H1 (cell line): ENCODE measurements around the gene DPF3. TPM values are rescaled to one million over a fixed set of nuclear protein-coding genes. Genes with fewer than 3 reads are reported as not detected.

Experiments
- CTCF ChIA-PET: fragments of 300-600 bp; sonication (Branson Sonifier 250); formaldehyde crosslinking; loops from one replicate; lab custom pipeline; 2021; ENCODE audit not compliant: partially characterized antibody; lab: Charles Lee
- POLR2A ChIA-PET: fragments of 300-600 bp; sonication (Branson Sonifier 250); formaldehyde crosslinking; loops from one replicate; lab custom pipeline; 2021; ENCODE audit warnings: inconsistent platforms; ENCODE audit not compliant: partially characterized antibody; lab: Charles Lee
- DNase-seq, 2 experiments: peaks; one replicate each; pipeline versions ENCODE4 v3.0.0 to v3.0.0-alpha.2; 2010 to 2022; ENCODE audit warnings: low spot score in 2 of 2, low read depth in 1 of 2, mixed read lengths in 1 of 2
- FAIRE-seq: peaks from 2 replicates; lab custom pipeline; 2011; peaks lifted over from hg19 to GRCh38; lab: Jason Lieb, UNC
- H2AFZ ChIP-seq: 2 replicates; pipeline ENCODE4 v1.8.1; 2012; ENCODE audit warnings: low read length, inconsistent platforms
- H2AK5ac ChIP-seq: 2 replicates; pipeline ENCODE4 v1.6.1; 2013; ENCODE audit warnings: low read depth, low read length
- H2BK120ac ChIP-seq: replicated peaks from 2 replicates; pipeline ENCODE3; 2013; ENCODE audit warnings: low read depth, low read length, inconsistent platforms
- H2BK12ac ChIP-seq: 2 replicates; pipeline ENCODE4 v1.6.1; 2013; ENCODE audit warnings: low read depth, low read length
- H2BK15ac ChIP-seq: 2 replicates; pipeline ENCODE4 v1.6.1; 2013; ENCODE audit warnings: low read length
- H2BK20ac ChIP-seq: 2 replicates; pipeline ENCODE4 v1.6.1; 2013; ENCODE audit warnings: low read length
- H2BK5ac ChIP-seq: 2 replicates; pipeline ENCODE4 v1.6.1; 2013; ENCODE audit warnings: low read depth, low read length
- H3K14ac ChIP-seq: 2 replicates; pipeline ENCODE4 v1.6.1; 2013; ENCODE audit warnings: inconsistent platforms; ENCODE audit not compliant: insufficient read length
- H3K18ac ChIP-seq: 2 replicates; pipeline ENCODE4 v1.6.1; 2013; ENCODE audit warnings: low read length; ENCODE audit errors: extremely low read depth
- H3K23ac ChIP-seq: 2 replicates; pipeline ENCODE4 v1.6.1; 2013; ENCODE audit warnings: inconsistent platforms; ENCODE audit not compliant: insufficient read length
- H3K23me2 ChIP-seq: 2 replicates; pipeline ENCODE4 v1.6.1; 2013; ENCODE audit warnings: low read depth, low read length
- H3K27ac ChIP-seq: 2 replicates; pipeline ENCODE4 v1.6.1; 2011; ENCODE audit warnings: low read depth, low read length, inconsistent platforms
- H3K27me3 ChIP-seq, 4 experiments: replicated peaks in 1 of 4; 1 replicate in 1 of 4; 2 replicates in 3 of 4; pipeline versions ENCODE4 v1.6.1 to v1.8.1; 2011 to 2013; ENCODE audit warnings: low read length in 3 of 4, mild to moderate bottlenecking in 3 of 4, inconsistent platforms in 2 of 4, mixed read lengths in 2 of 4, moderate library complexity in 1 of 4; ENCODE audit not compliant: control insufficient read depth in 3 of 4, insufficient read depth in 3 of 4; ENCODE audit errors: extremely low read depth in 1 of 4
- H3K36me3 ChIP-seq, 4 experiments: 2 replicates each; pipeline versions ENCODE4 v1.6.1 to v1.8.1; 2011 to 2013; ENCODE audit warnings: mild to moderate bottlenecking in 4 of 4, low read length in 3 of 4, moderate library complexity in 2 of 4, control low read depth in 1 of 4, inconsistent platforms in 1 of 4; ENCODE audit not compliant: insufficient read depth in 4 of 4, control insufficient read depth in 2 of 4
- H3K4ac ChIP-seq: replicated peaks from 2 replicates; pipeline ENCODE3; 2013; ENCODE audit warnings: low read length, low read depth, mixed read lengths, inconsistent platforms; ENCODE audit not compliant: insufficient read length
- H3K4me1 ChIP-seq, 4 experiments: replicated peaks in 1 of 4; 1 replicate in 1 of 4; 2 replicates in 3 of 4; pipeline versions ENCODE4 v1.6.1 to v1.8.1; 2011 to 2013; ENCODE audit warnings: low read length in 3 of 4, inconsistent platforms in 2 of 4, mixed read lengths in 1 of 4; ENCODE audit not compliant: insufficient read depth in 4 of 4, control insufficient read depth in 3 of 4
- H3K4me2 ChIP-seq, 2 experiments: 2 replicates each; pipeline versions ENCODE4 v1.6.1 to v1.8.1; 2011 to 2013; ENCODE audit warnings: low read depth in 2 of 2, low read length in 2 of 2, control low read depth in 1 of 2, inconsistent platforms in 1 of 2, mild to moderate bottlenecking in 1 of 2; ENCODE audit not compliant: insufficient read depth in 1 of 2
- H3K4me3 ChIP-seq, 4 experiments: fragments of 200-600, 300-600 bp in 1 of 4; sonication (generic), shearing (Covaris generic), sonication (Bioruptor Twin) in 1 of 4; 2 replicates each; pipeline versions ENCODE4 v1.5.1 to v1.8.1; 2011 to 2016; ENCODE audit warnings: low read length in 4 of 4, low read depth in 3 of 4, control low read depth in 2 of 4, inconsistent platforms in 2 of 4, mild to moderate bottlenecking in 2 of 4, mixed read lengths in 1 of 4, moderate library complexity in 1 of 4; ENCODE audit not compliant: insufficient read depth in 2 of 4; ENCODE audit errors: extremely low read depth in 1 of 4
- H3K56ac ChIP-seq: replicated peaks from 2 replicates; pipeline ENCODE3; 2013; ENCODE audit warnings: low read depth, mild to moderate bottlenecking, mixed read lengths, low read length, inconsistent platforms; ENCODE audit not compliant: insufficient read length
- H3K79me1 ChIP-seq: 2 replicates; pipeline ENCODE4 v1.6.1; 2013; ENCODE audit warnings: low read depth, low read length, control low read depth
- H3K79me2 ChIP-seq, 2 experiments: 2 replicates each; pipeline versions ENCODE4 v1.6.1 to v1.8.1; 2012 to 2013; ENCODE audit warnings: low read length in 2 of 2, mild to moderate bottlenecking in 2 of 2, inconsistent platforms in 1 of 2; ENCODE audit not compliant: insufficient read depth in 2 of 2, control insufficient read depth in 1 of 2
- H3K9ac ChIP-seq, 4 experiments: replicated peaks in 1 of 4; 1 replicate in 1 of 4; 2 replicates in 3 of 4; pipeline versions ENCODE4 v1.6.1 to v1.8.1; 2011 to 2013; ENCODE audit warnings: low read depth in 3 of 4, low read length in 3 of 4, control low read depth in 2 of 4, mild to moderate bottlenecking in 2 of 4, moderate library complexity in 2 of 4, inconsistent platforms in 1 of 4; ENCODE audit errors: extremely low read depth in 1 of 4
- H3K9me3 ChIP-seq, 2 experiments: 2 replicates each; pipeline versions ENCODE4 v1.6.1 to v1.8.1; 2012 to 2013; ENCODE audit warnings: mild to moderate bottlenecking in 2 of 2, moderate library complexity in 2 of 2, control low read depth in 1 of 2, inconsistent platforms in 1 of 2, low read depth in 1 of 2, low read length in 1 of 2, mixed read lengths in 1 of 2; ENCODE audit not compliant: insufficient read depth in 2 of 2
- H4K20me1 ChIP-seq, 2 experiments: replicated peaks in 1 of 2; 2 replicates each; pipeline versions ENCODE3 to v1.8.1; 2011 to 2013; ENCODE audit warnings: inconsistent platforms in 2 of 2, low read length in 2 of 2, mild to moderate bottlenecking in 1 of 2; ENCODE audit not compliant: insufficient read depth in 2 of 2, control insufficient read depth in 1 of 2
- H4K5ac ChIP-seq: 2 replicates; pipeline ENCODE4 v1.6.1; 2013; ENCODE audit warnings: low read length, low read depth, mixed read lengths, inconsistent platforms; ENCODE audit not compliant: insufficient read length
- H4K8ac ChIP-seq: 2 replicates; pipeline ENCODE4 v1.8.0; 2013; ENCODE audit warnings: mild to moderate bottlenecking, moderate library complexity, low read length, inconsistent platforms; ENCODE audit not compliant: insufficient read depth; ENCODE audit errors: extremely low read depth
- H4K91ac ChIP-seq: replicated peaks from 2 replicates; pipeline ENCODE3; 2013; ENCODE audit warnings: low read length, mixed read lengths, inconsistent platforms; ENCODE audit not compliant: insufficient read length
- ATF3 ChIP-seq: IDR thresholded peaks from 2 replicates; pipeline ENCODE4 v1.6.1; 2011; ENCODE audit warnings: low read depth, mild to moderate bottlenecking, low read length; ENCODE audit not compliant: insufficient read depth
- BACH1 ChIP-seq: IDR thresholded peaks from 2 replicates; pipeline ENCODE4 v1.6.1; 2012; ENCODE audit warnings: low read length, improper control_type of control experiment
- BCL11A ChIP-seq, 2 experiments: IDR thresholded peaks; one replicate each; pipeline ENCODE4 v1.6.1; 2011; ENCODE audit warnings: low read depth in 2 of 2, low read length in 2 of 2, mild to moderate bottlenecking in 2 of 2
- CHD1 ChIP-seq: IDR thresholded peaks from 2 replicates; pipeline ENCODE4 v1.6.1; 2012; ENCODE audit warnings: low read depth, low read length, improper control_type of control experiment
- JUN ChIP-seq: IDR thresholded peaks from 2 replicates; pipeline ENCODE4 v1.6.1; 2011; ENCODE audit warnings: low read depth, mild to moderate bottlenecking, improper control_type of control experiment, low read length
- JUND ChIP-seq: IDR thresholded peaks from 2 replicates; pipeline ENCODE4 v1.6.1; 2011; ENCODE audit warnings: mild to moderate bottlenecking, improper control_type of control experiment, low read length
- RFX5 ChIP-seq: IDR thresholded peaks from 2 replicates; pipeline ENCODE4 v1.6.1; 2011; ENCODE audit warnings: low read depth, low read length, improper control_type of control experiment, borderline replicate concordance
- SP1 ChIP-seq: IDR thresholded peaks from 2 replicates; pipeline ENCODE4 v1.6.1; 2011; ENCODE audit warnings: low read depth, low read length
- TCF12 ChIP-seq: IDR thresholded peaks from 2 replicates; pipeline ENCODE4 v1.6.1; 2011; ENCODE audit warnings: low read depth, mild to moderate bottlenecking, low read length
- YY1 ChIP-seq: IDR thresholded peaks from 2 replicates; pipeline ENCODE4 v1.6.1; 2011; ENCODE audit warnings: low read depth, mild to moderate bottlenecking, low read length
- ZNF274 ChIP-seq: IDR thresholded peaks from 2 replicates; pipeline ENCODE4 v1.7.0; 2012; ENCODE audit warnings: low read length, borderline replicate concordance; ENCODE audit errors: extremely low read depth
- WGBS, 2 experiments: shearing (Covaris generic) in 1 of 2; methylation state at CpG; one replicate each; pipeline versions ENCODE4 v1.1.6 to v1.1.7; 2013 to 2015; ENCODE audit warnings: low lambda C conversion rate in 2 of 2, mixed read lengths in 2 of 2, inconsistent platforms in 1 of 2, low coverage in 1 of 2, missing lambda C conversion rate in 1 of 2; ENCODE audit not compliant: insufficient replicate concordance in 2 of 2, insufficient coverage in 1 of 2, insufficient read length in 1 of 2; ENCODE audit errors: extremely low coverage in 1 of 2, missing lambda C conversion rate in 1 of 2; 5-methylcytosine and 5-hydroxymethylcytosine counted together
- polyA plus RNA-seq, 7 experiments: library from polyadenylated mRNA; depleted of rRNA in 3 of 7; stranded (reverse) in 5 of 7; unstranded in 2 of 7; fragments of >200 nt in 5 of 7; fragments of 200-250 nt in 2 of 7; gene quantifications; 1 replicate in 5 of 7; 2 replicates in 1 of 7; 4 replicates in 1 of 7; pipeline versions ENCODE4 v1.2.1 to v1.2.3, GENCODE V29; 2011 to 2013; ENCODE audit warnings: missing spikeins in 2 of 7, mixed read lengths in 2 of 7
- total RNA-seq: library from RNA; stranded (reverse); fragmentation: NEBNext Ultra II Directional; extraction: Animal tissue kit (Norgen Biotek cat#: 25700); gene quantifications from 2 replicates; pipeline ENCODE4 v1.2.1, GENCODE V29; 2021

The DPF3 gene
- total and polyA plus RNA-seq, 2 of the 8 experiments (the other 6 are each of a cell fraction or from before 2014, with no cell fraction given), result 0.19 TPM; not detected in 1

- Histone ChIP-seq H2BK12ac (no peak overlapping the region), H3K79me2 (no peaks in the 10 kb centered on the region), H2BK120ac (no peak overlapping the region), H3K27me3 (no peaks in the 10 kb centered on the region), H3K4ac (no peak overlapping the region), H4K8ac (no peak overlapping the region), H3K9ac (no peak overlapping the region), H2AK5ac (no peak overlapping the region), H3K14ac (no peak overlapping the region), H3K23me2 (no peaks in the 10 kb centered on the region), H3K4me2 (no peak overlapping the region)
- FAIRE-seq (no peak), DNase-seq (no peak)
- TF ChIP-seq BCL11A (IDR thresholded peaks at IDR 0.05; ENCODE audit: low read depth in 2 of 2, low read length in 2 of 2) (no peak), JUND (no peak), BACH1 (no peak), ATF3 (no peak), TCF12 (no peak), SP1 (no peak), YY1 (no peak), CHD1 (no peak), JUN (no peak), RFX5 (no peak), ZNF274 (no peak)
- TF ChIP-seq, all 59 proteins: peak for 0
- no peak overlapping the region for H2BK15ac ChIP-seq
- ChIA-PET POLR2A (no interaction called here), CTCF (no interaction called here)
- H3K4me1 ChIP-seq, result peaks cover 0 to 6% (median 3%) of the 10 kb centered on the region in 4 experiments; a peak in 5 of 7 replicates
- no peak overlapping the region for H3K4me3 ChIP-seq
- no peak overlapping the region for H2AFZ ChIP-seq
- WGBS, 2 experiments, result 96% methylated on average over 8 of the region's 8 CpGs; no CpG with 5 or more reads in 1 of the 2 experiments
- no peak overlapping the region for H3K23ac ChIP-seq
- H2BK20ac ChIP-seq, result no peak overlapping the region
- no peak overlapping the region for H3K56ac ChIP-seq
- no peak overlapping the region for H4K91ac ChIP-seq
- no peak overlapping the region for H3K27ac ChIP-seq
- no peak overlapping the region for H4K5ac ChIP-seq
- H4K20me1 ChIP-seq, result no peaks in the 10 kb centered on the region
- H3K79me1 ChIP-seq, result no peaks in the 10 kb centered on the region
- H3K9me3 ChIP-seq, result no peaks in the 10 kb centered on the region
- H3K18ac ChIP-seq, result no peak overlapping the region
- H3K36me3 ChIP-seq, result no peaks in the 10 kb centered on the region
- no peak overlapping the region for H2BK5ac ChIP-seq
Observed at GRCh38 chr14:72595152-72595862, 298.6 kb downstream of the DPF3 start.
